Kidney (tissue), 14 donors: ENCODE measurements around the gene GOLGA6C. TPM values are rescaled to one million over a fixed set of nuclear protein-coding genes. Genes with fewer than 3 reads are reported as not detected.
"Not testable (repeated sequence)": the region's sequence is repeated elsewhere in the genome, so short reads cannot be mapped to it uniquely, and the experiment has no call there.

Experiments used
- DNase-seq, 5 donors: peaks; one replicate each; pipeline ENCODE4 v3.0.0-alpha.2; 2013 to 2020
- FAIRE-seq: peaks from 2 replicates; lab custom pipeline; 2012; peaks lifted over from hg19 to GRCh38; lab: Jason Lieb, UNC
- H3K27ac ChIP-seq, 2 donors: one replicate each; pipeline ENCODE4 v1.7.0; 2013; ENCODE audit warnings: low read depth in 2 of 2, low read length in 2 of 2, inconsistent platforms in 1 of 2
- H3K27me3 ChIP-seq: one replicate; pipeline ENCODE4 v1.7.1; 2013; ENCODE audit warnings: low read length, inconsistent platforms; ENCODE audit not compliant: control insufficient read depth, insufficient read depth
- H3K36me3 ChIP-seq, 3 donors: one replicate each; pipeline versions ENCODE4 v1.7.0 to v1.7.1; 2013; ENCODE audit warnings: low read length in 3 of 3, control low read depth in 1 of 3, inconsistent platforms in 1 of 3; ENCODE audit not compliant: insufficient read depth in 3 of 3, control insufficient read depth in 2 of 3
- H3K4me1 ChIP-seq, 3 donors: one replicate each; pipeline versions ENCODE4 v1.7.0 to v1.7.1; 2013; ENCODE audit warnings: low read length in 3 of 3, inconsistent platforms in 1 of 3, low read depth in 1 of 3; ENCODE audit not compliant: control insufficient read depth in 2 of 3, insufficient read depth in 2 of 3
- H3K4me3 ChIP-seq, 3 donors: one replicate each; pipeline versions ENCODE4 v1.7.0 to v1.8.1; 2013; ENCODE audit warnings: low read length in 3 of 3, control low read depth in 1 of 3, inconsistent platforms in 1 of 3
- H3K9ac ChIP-seq, 3 donors: one replicate each; pipeline versions ENCODE4 v1.7.0 to v1.7.1; 2013; ENCODE audit warnings: low read length in 3 of 3, control low read depth in 1 of 3, inconsistent platforms in 1 of 3
- H3K9me3 ChIP-seq, 3 donors: one replicate each; pipeline versions ENCODE4 v1.7.0 to v1.7.1; 2013; ENCODE audit warnings: low read length in 3 of 3, control low read depth in 1 of 3, inconsistent platforms in 1 of 3; ENCODE audit not compliant: control insufficient read depth in 2 of 3, insufficient read depth in 1 of 3
- CTCF ChIP-seq: IDR thresholded peaks from 3 replicates; pipeline ENCODE4 v1.5.1; 2012; ENCODE audit warnings: mild to moderate bottlenecking, moderate library complexity, borderline replicate concordance; ENCODE audit not compliant: insufficient read depth; ENCODE audit errors: extremely low read depth
- intact Hi-C: fragments of 100-400 bp; cut with DNase I; formaldehyde crosslinking; loops from one replicate; pipeline ENCODE4 v1.11.1; 2022
- polyA plus RNA-seq: library from polyadenylated mRNA; stranded (reverse); fragments of 350-450 nt; fragmentation: Illumina TruSeq; extraction: RNeasy Lipid Tissue Mini Kit (QIAGEN cat#74804); gene quantifications from one replicate; pipeline ENCODE4 v1.2.3, GENCODE V29; 2014; ENCODE audit warnings: low read depth, low replicate concordance; ENCODE audit not compliant: insufficient read depth
- total RNA-seq: library from RNA; stranded (reverse); fragmentation: NEBNext Ultra II Directional; extraction: Animal tissue kit (Norgen Biotek cat#: 25700); gene quantifications from one replicate; pipeline ENCODE4 v1.2.1, GENCODE V29; 2021
- donor health status: control.
- donor health status: control.
- donor health status: control.
- donor health status: control.
- donor health status: control.
- donor health status: DM: yes; HTN: yes; CAD: no.
- donor health status: Normal renal cell carcinoma (clear cell type).

The GOLGA6C gene
- total and polyA plus RNA-seq, 2 donors from 2014 or later: not detected

GRCh38 chr15:75215107-75216004 lies 42.8 kb upstream of the GOLGA6C start:
- FAIRE-seq (no peak), DNase-seq (no peak)
- no peaks in the 10 kb centered on the region for H3K9me3 ChIP-seq
- H3K27ac ChIP-seq: no peak overlapping the region
- H3K27me3 ChIP-seq: no peaks in the 10 kb centered on the region
- intact Hi-C loops: no loop called here
- no peak overlapping the region for H3K9ac ChIP-seq
- no peak overlapping the region for H3K4me3 ChIP-seq
- TF ChIP-seq CTCF: no peak
- H3K4me1 ChIP-seq: no peaks in the 10 kb centered on the region
- peaks cover 0 to 14% (median 12%) of the 10 kb centered on the region in 3 donors for H3K36me3 ChIP-seq

- Histone ChIP-seq H3K27ac (no peak overlapping the region), H3K9ac (no peak overlapping the region), H3K9me3 (no peaks in the 10 kb centered on the region), H3K36me3 (peaks cover 0 to 4% (median under 1%) of the 10 kb centered on the region in 3 donors), H3K4me1 (no peaks in the 10 kb centered on the region), H3K4me3 (no peak overlapping the region), H3K27me3 (no peaks in the 10 kb centered on the region)
- intact Hi-C loops: no loop called here
- FAIRE-seq (no peak), DNase-seq (no peak)
- TF ChIP-seq CTCF: no peak
Measured at GRCh38 chr15:75217012-75217411, 41.1 kb upstream of the GOLGA6C start.

- H3K27ac ChIP-seq, H3K27me3 ChIP-seq, intact Hi-C loops, DNase-seq, H3K4me1 ChIP-seq, FAIRE-seq, H3K4me3 ChIP-seq, H3K36me3 ChIP-seq, H3K9me3 ChIP-seq, H3K9ac ChIP-seq: not testable (repeated sequence)
Measured at GRCh38 chr15:75217574-75217973, 40.6 kb upstream of the GOLGA6C start.

- H3K9ac ChIP-seq, DNase-seq, intact Hi-C loops, FAIRE-seq, H3K27me3 ChIP-seq, H3K4me3 ChIP-seq, H3K36me3 ChIP-seq, H3K9me3 ChIP-seq, H3K27ac ChIP-seq, H3K4me1 ChIP-seq: not testable (repeated sequence)
Measured at GRCh38 chr15:75219507-75219929, 38.6 kb upstream of the GOLGA6C start.
